HG03565 (cell line): ENCODE measurements around the gene KCNQ1.

Source experiments
- ATAC-seq: cut with Tn5 transposase; IDR thresholded peaks from one replicate; pipeline ENCODE4 v1.9.1; 2021; ENCODE audit warnings: mild to moderate bottlenecking, moderate library complexity; ENCODE audit not compliant: unreplicated experiment

Gene KCNQ1

GRCh38 chr11:2706321-2706720 is 261.5 kb downstream of the KCNQ1 start:
- ATAC-seq, result no peak

- ATAC-seq, result no peak
These were observed 262.9 kb downstream of the KCNQ1 start for GRCh38 chr11:2707736-2708135.

- no peak for ATAC-seq
These were observed 263.4 kb downstream of the KCNQ1 start for GRCh38 chr11:2708151-2708581.

- no peak for ATAC-seq
These were observed 264.0 kb downstream of the KCNQ1 start for GRCh38 chr11:2708757-2709281.

- ATAC-seq, result no peak
These were observed 264.6 kb downstream of the KCNQ1 start for GRCh38 chr11:2709429-2709828.

GRCh38 chr11:2711161-2711560 is 266.4 kb downstream of the KCNQ1 start:
- no peak for ATAC-seq

GRCh38 chr11:2713094-2713493 is 268.3 kb downstream of the KCNQ1 start:
- ATAC-seq, result no peak

- ATAC-seq, result no peak
These were observed 269.1 kb downstream of the KCNQ1 start for GRCh38 chr11:2713661-2714462.

GRCh38 chr11:2714463-2714800 is 269.6 kb downstream of the KCNQ1 start:
- ATAC-seq, result no peak

- no peak for ATAC-seq
These were observed 270.1 kb downstream of the KCNQ1 start for GRCh38 chr11:2714871-2715270.

- ATAC-seq, result no peak
These were observed 271.0 kb downstream of the KCNQ1 start for GRCh38 chr11:2715716-2716350.

- ATAC-seq, result no peak
These were observed 271.7 kb downstream of the KCNQ1 start for GRCh38 chr11:2716376-2717095.

- no peak for ATAC-seq
These were observed 272.9 kb downstream of the KCNQ1 start for GRCh38 chr11:2717561-2718325.

GRCh38 chr11:2718817-2719438 is 274.1 kb downstream of the KCNQ1 start:
- no peak for ATAC-seq

GRCh38 chr11:2719831-2720590 is 275.2 kb downstream of the KCNQ1 start:
- ATAC-seq, result no peak

GRCh38 chr11:2721210-2721916 is 276.6 kb downstream of the KCNQ1 start:
- ATAC-seq, result no peak

- ATAC-seq, result no peak
These were observed 278.1 kb downstream of the KCNQ1 start for GRCh38 chr11:2722955-2723354.

GRCh38 chr11:2724104-2724503 is 279.3 kb downstream of the KCNQ1 start:
- ATAC-seq, result no peak
